ENCODE measurements around the gene PDCL2.
"Not testable (repeated sequence)": the region's sequence is repeated elsewhere in the genome, so short reads cannot be mapped to it uniquely, and the experiment has no call there.

Gene PDCL2

DNA sequence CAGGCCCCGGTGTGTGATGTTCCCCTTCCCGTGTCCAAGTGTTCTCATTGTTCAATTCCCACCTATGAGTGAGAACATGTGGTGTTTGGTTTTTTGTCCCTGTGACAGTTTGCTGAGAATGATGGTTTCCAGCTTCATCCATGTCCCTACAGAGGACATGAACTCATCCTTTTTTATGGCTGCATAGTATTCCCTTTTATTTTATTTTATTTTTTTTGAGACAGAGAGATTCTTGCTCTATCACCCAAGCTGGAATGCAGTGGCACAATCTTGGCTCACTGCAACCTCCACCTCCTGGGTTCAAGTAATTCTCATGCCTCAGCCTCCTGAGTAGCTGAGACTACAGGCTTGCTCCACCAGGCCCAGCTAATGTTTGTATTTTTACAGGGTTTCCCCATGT is 9.3 kb downstream of the PDCL2 start:
- DNase-seq = not testable (repeated sequence)

DNA sequence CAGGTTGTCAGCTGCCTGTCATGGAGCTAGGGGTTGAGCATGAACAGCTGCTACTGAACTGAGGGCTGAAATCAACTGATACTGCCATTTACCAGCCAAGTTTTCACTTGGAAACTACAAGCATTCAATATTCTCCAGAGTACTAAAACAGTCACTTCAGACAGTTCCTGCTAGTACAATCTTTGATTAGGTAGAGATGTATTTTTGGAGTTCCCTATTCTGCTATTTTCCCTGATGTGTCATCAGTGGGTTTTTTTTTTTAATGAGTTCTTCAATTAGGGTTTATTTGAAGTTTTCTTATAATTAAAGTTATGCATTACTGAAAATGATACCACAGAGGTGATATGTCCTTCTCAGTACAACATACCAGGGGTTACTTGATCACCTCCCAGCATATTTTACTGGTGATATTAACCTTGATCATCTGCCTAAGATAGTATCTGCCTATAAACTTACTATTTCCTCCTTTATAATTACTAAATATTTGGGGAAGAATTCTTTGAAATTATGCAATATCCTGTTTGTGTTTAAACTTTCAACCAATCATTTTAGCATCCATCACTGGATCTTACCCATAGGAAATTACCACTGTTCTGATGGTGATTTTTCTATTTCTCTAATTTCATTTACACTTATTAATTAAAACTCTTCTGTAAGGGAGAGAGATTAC is 13.6 kb downstream of the PDCL2 start:
- DNase-seq = no peak

GRCh38 chr4:55575513-55575912 is 16.5 kb downstream of the PDCL2 start:
- DNase-seq = no peak

DNA sequence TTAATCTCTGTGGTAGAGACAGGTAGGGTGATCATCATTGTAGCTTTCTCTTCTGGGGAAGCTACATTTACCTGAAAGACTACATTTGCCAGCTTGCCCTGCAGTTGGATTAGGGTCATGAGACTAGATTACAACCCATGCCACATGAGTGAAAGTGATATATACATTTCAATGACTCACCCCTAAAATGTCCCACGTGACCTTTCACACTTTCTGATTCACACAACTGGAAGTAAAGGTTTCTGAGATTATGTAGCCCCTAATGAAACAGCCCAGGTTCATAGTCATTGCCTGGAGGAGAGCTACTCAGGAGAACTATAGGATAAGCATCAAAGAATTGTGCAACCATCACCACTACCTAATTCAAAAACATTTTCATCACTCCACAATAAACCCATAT is 17.8 kb downstream of the PDCL2 start:
- DNase-seq = no peak

DNA sequence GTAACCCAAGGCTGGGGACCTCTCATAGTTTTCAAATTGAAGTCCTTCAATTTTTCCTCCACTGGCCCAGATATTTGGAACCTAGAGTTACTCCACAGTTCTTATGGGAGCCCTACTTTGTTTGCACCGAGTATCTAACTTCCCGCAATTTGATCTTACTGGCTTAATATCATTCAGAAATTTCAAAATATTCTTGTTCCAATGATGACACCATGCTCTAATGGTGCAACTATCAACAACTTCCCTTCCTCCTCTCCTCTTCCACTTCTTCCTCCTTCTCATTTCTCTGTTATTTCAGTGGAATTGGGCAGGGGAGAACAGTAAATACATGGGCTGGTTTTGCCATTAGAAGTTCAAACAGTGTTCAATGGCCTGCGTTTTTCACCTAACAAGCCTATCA is 20.2 kb downstream of the PDCL2 start:
- DNase-seq = no peak

GRCh38 chr4:55568905-55569504 is 23.0 kb downstream of the PDCL2 start:
- DNase-seq = no peak

- no peak for DNase-seq
Measured at GRCh38 chr4:55561889-55562288, 30.2 kb downstream of the PDCL2 start.

- no peak for DNase-seq
Measured at GRCh38 chr4:55560096-55560495, 31.9 kb downstream of the PDCL2 start.

GRCh38 chr4:55554453-55555030 is 37.5 kb downstream of the PDCL2 start:
- no peak for DNase-seq

- no peak for DNase-seq
Measured at GRCh38 chr4:55553441-55554201, 38.4 kb downstream of the PDCL2 start.

GRCh38 chr4:55551964-55552363 is 40.1 kb downstream of the PDCL2 start:
- not testable (repeated sequence) for DNase-seq

DNA sequence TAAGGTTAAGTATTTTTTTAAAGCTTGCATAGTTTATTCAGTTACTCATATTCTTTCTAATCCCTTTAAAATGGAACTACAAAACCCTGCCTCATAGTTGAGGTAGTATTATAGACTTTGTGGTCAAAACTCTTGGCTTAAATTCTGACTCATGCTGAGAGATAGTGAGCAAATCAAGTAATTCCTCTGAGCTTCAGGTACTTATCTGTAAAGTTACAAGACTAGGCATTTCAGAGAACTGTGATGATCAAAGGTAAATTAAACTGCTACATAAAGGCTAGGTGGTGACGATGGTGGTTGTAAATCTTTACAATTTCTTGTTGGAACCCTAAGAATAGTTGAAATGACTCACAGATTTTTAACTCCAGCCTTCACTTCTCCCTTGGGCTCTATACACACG is 42.2 kb downstream of the PDCL2 start:
- no peak for DNase-seq

GRCh38 chr4:55547918-55548317 is 44.1 kb downstream of the PDCL2 start:
- DNase-seq = no peak

- no peak for DNase-seq
Measured at GRCh38 chr4:55547466-55547770, 44.6 kb downstream of the PDCL2 start.

GRCh38 chr4:55546756-55547465 is 45.1 kb downstream of the PDCL2 start, which contains the start of gene CLOCK:
CLOCK (minus strand) TSS chr4:55546909; CDS start chr4:55482785, 64,124 bp downstream.
- DNase-seq = peak; percentile 68

- DNase-seq = no peak
Measured at GRCh38 chr4:55546506-55546755, 45.6 kb downstream of the PDCL2 start.

DNA sequence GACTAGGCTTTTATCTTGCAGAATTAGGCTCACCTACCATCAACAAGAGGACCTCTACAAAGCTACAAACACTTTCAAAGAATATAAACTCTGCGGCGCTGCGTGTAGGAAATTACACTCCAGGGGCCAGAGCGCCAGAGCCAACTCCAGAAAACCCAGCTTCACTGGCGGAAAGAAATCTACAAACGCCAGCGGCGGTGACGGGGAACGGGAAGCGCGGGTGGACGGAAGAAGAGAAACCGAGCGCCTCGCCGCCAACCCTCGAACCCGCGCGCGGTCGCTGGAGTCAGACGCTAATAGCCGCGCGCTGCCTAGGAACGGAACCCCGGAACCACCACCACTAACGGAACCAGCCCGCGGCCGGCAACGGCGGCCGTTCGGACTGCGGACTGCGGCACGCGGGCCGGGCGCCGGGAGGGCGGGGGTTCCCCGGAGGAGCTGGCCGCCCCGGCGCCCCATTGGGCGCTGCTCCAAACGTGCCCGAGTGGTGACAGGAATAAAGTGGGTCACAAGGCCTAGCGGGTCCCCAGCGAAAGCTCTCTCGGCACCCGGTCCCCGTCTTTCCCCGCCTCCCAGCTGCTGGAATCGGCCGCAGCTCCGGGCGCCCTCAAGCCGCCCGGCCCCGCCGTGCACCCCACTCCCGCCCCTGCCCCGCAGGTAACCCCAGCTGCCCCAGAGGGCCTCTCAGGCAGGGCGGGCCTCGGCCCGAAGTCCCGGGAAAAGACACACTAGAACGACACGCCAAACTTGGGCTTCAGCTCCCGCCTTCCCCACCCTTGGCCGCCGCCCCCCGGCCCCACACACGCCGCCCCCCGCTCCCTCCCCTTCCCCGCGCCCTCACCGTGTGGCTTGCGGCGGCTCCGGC is 46.2 kb downstream of the PDCL2 start:
- DNase-seq = peak; percentile 50

- no peak for DNase-seq
Measured at GRCh38 chr4:55545151-55545550, 46.9 kb downstream of the PDCL2 start.

- DNase-seq = no peak
Measured at GRCh38 chr4:55543858-55544257, 48.2 kb downstream of the PDCL2 start.

- no peak for DNase-seq
Measured at GRCh38 chr4:55540271-55540670, 51.8 kb downstream of the PDCL2 start.

DNA sequence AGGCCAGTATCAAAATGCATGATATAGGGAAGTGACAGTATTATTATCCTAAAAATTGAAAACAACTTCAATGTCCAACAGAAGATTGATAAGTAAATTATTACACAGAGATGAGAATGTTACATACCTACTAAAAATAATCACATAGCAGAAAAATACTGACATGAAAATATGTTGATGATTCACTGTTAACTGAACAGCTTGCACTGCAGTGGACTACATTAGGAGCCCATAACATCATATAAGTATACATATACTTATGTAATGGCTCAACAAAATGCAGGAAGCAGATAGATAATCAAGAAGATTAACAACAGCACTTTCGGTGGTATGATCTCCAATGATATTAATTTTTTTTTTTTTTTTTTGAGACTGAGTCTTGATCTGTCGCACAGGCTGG is 52.4 kb downstream of the PDCL2 start:
- no peak for DNase-seq

DNA sequence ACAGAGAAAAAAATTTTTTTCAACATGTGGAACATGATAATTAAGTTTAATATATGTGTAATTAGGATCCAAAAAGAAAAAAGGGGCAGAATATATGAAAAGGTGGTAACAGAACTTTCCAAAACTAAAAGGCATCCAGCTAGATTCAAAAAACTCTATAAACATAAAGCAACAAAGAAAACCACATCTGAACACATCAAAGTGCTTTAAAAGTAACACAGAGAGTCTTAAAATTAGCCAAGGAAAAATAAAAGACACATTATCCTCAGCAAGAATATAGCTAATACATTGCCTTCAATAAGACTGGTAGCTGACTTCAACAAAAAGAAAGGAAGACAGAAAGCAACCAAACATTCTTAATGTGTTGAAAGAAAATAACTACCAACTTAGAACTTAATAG is 53.5 kb downstream of the PDCL2 start:
- DNase-seq = no peak

DNA sequence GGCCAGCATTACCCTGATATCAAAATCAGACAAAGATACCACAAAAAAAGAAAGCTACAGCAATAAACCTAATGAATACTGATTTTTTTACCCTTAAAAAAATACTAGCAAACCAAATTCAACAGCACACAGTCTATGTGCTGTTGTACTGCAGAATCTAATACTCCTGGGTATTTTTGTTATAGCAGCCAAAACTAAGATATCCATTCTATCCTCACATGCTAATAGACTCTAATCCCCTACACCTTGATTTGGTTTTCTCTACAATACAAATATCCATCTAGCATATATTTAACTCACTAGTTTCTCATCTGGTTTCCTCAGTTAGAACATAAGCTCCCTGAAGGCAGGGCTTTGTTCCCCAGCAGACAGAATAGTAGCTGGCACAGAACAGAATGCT is 57.7 kb downstream of the PDCL2 start:
- no peak for DNase-seq
